Measurements from ENCODE around the gene SLC25A3. TPM values are rescaled to one million over a fixed set of nuclear protein-coding genes. Genes with fewer than 3 reads are reported as not detected.

The SLC25A3 gene
- total RNA-seq, 2 donors from 2014 or later = 522 to 531 TPM

- Mint-ChIP-seq H3K4me1 (peaks cover 12% of the 10 kb centered on the region), H3K27me3 (ENCODE audit: insufficient read depth) (no peaks in the 10 kb centered on the region), H3K36me3 (ENCODE audit: low read depth) (peaks cover 15% of the 10 kb centered on the region), H3K9me3 (no peaks in the 10 kb centered on the region), H3K27ac (no peak overlapping the region), H3K4me3 (no peak overlapping the region)
- Histone ChIP-seq H3K9ac (ENCODE audit: extremely low read depth, low read length, poor library complexity, severe bottlenecking) (no peak overlapping the region), H3K9me3 (ENCODE audit: control insufficient read depth, low read length) (no peaks in the 10 kb centered on the region), H3K4me3 (ENCODE audit: low read length) (no peak overlapping the region), H3K27me3 (ENCODE audit: control insufficient read depth, insufficient read depth, low read length, poor library complexity, severe bottlenecking) (no peaks in the 10 kb centered on the region), H3K4me1 (ENCODE audit: control insufficient read depth, insufficient read depth, low read length) (no peaks in the 10 kb centered on the region), H3K36me3 (ENCODE audit: control insufficient read depth, insufficient read depth, low read length) (peaks cover 12% of the 10 kb centered on the region), H3K27ac (ENCODE audit: low read depth, low read length) (no peak overlapping the region)
- WGBS, 2 experiments (ENCODE audit: insufficient coverage in 1 of 2, insufficient read length in 1 of 2) = 98 to 100% methylated on average over 1 to 3 of the region's 4 CpGs
- TF ChIP-seq CTCF (conservative IDR thresholded peaks at IDR 0.05) = peak; percentile 30
- peak; percentile 49 for DNase-seq
These were observed 2.3 kb upstream of the SLC25A3 start for GRCh38 chr12:98591209-98591608.

GRCh38 chr12:98592825-98593322 is 612 bp upstream of the SLC25A3 start:
- Histone ChIP-seq H3K27ac (ENCODE audit: low read depth, low read length) (no peak overlapping the region), H3K4me1 (ENCODE audit: control insufficient read depth, insufficient read depth, low read length) (no peaks in the 10 kb centered on the region), H3K36me3 (ENCODE audit: control insufficient read depth, insufficient read depth, low read length) (peaks cover 29% of the 10 kb centered on the region), H3K4me3 (ENCODE audit: low read length) (peak overlapping the region; percentile 91), H3K9ac (ENCODE audit: extremely low read depth, low read length, poor library complexity, severe bottlenecking) (peak overlapping the region; percentile 18), H3K27me3 (ENCODE audit: control insufficient read depth, insufficient read depth, low read length, poor library complexity, severe bottlenecking) (no peaks in the 10 kb centered on the region), H3K9me3 (ENCODE audit: control insufficient read depth, low read length) (no peaks in the 10 kb centered on the region)
- Mint-ChIP-seq H3K36me3 (ENCODE audit: low read depth) (peaks cover 31% of the 10 kb centered on the region), H3K4me1 (peaks cover 12% of the 10 kb centered on the region), H3K27me3 (ENCODE audit: insufficient read depth) (no peaks in the 10 kb centered on the region), H3K9me3 (no peaks in the 10 kb centered on the region), H3K4me3 (peak overlapping the region; percentile 86), H3K27ac (peak overlapping the region; percentile 95)
- 69 to 91% methylated on average over 4 to 9 of the region's 9 CpGs for WGBS, 2 experiments (ENCODE audit: insufficient coverage in 1 of 2, insufficient read length in 1 of 2)
- no peak for DNase-seq
- no peak for TF ChIP-seq CTCF (conservative IDR thresholded peaks at IDR 0.05)

- Histone ChIP-seq H3K4me3 (ENCODE audit: low read length) (peak overlapping the region; percentile 91), H3K4me1 (ENCODE audit: control insufficient read depth, insufficient read depth, low read length) (no peaks in the 10 kb centered on the region), H3K9ac (ENCODE audit: extremely low read depth, low read length, poor library complexity, severe bottlenecking) (peak overlapping the region; percentile 94), H3K27ac (ENCODE audit: low read depth, low read length) (peak overlapping the region; percentile 83), H3K36me3 (ENCODE audit: control insufficient read depth, insufficient read depth, low read length) (peaks cover 42% of the 10 kb centered on the region), H3K9me3 (ENCODE audit: control insufficient read depth, low read length) (no peaks in the 10 kb centered on the region), H3K27me3 (ENCODE audit: control insufficient read depth, insufficient read depth, low read length, poor library complexity, severe bottlenecking) (no peaks in the 10 kb centered on the region)
- H3K27me3 Mint-ChIP-seq (ENCODE audit: insufficient read depth) = no peaks in the 10 kb centered on the region
- 0% methylated on average over 9 to 35 of the region's 35 CpGs for WGBS, 2 experiments (ENCODE audit: insufficient coverage in 1 of 2, insufficient read length in 1 of 2)
- DNase-seq = peak; percentile 45
- H3K9me3 Mint-ChIP-seq = no peaks in the 10 kb centered on the region
- H3K36me3 Mint-ChIP-seq (ENCODE audit: low read depth) = peaks cover 42% of the 10 kb centered on the region
- no peak for TF ChIP-seq CTCF (conservative IDR thresholded peaks at IDR 0.05)
- H3K4me1 Mint-ChIP-seq = peaks cover 12% of the 10 kb centered on the region
- peak overlapping the region; percentile 86 for H3K4me3 Mint-ChIP-seq
- peak overlapping the region; percentile 95 for H3K27ac Mint-ChIP-seq
These were observed 757 bp downstream of the SLC25A3 start for GRCh38 chr12:98594050-98594835.

Measured in endodermal cell (in vitro differentiated cells).